H9 (cell line): Measurements from ENCODE around the gene WNT3. TPM values are rescaled to one million over a fixed set of nuclear protein-coding genes. Genes with fewer than 3 reads are reported as not detected.

ENCODE experiments used
- DNase-seq: peaks from one replicate; pipeline ENCODE4 v3.0.0-alpha.2; 2017
- H2AFZ ChIP-seq: one replicate; pipeline ENCODE4 v1.6.1; 2013; ENCODE audit warnings: mild to moderate bottlenecking, low read length, control low read depth, moderate library complexity
- H2AK5ac ChIP-seq: 2 replicates; pipeline ENCODE4 v1.6.1; 2013; ENCODE audit warnings: low read length, control low read depth, mixed read lengths; ENCODE audit not compliant: insufficient read length
- H2BK120ac ChIP-seq: one replicate; pipeline ENCODE4 v1.6.1; 2013; ENCODE audit warnings: low read depth, mild to moderate bottlenecking, low read length, control low read depth, inconsistent platforms; ENCODE audit not compliant: poor library complexity, severe bottlenecking
- H2BK12ac ChIP-seq: 2 replicates; pipeline ENCODE4 v1.6.1; 2013; ENCODE audit warnings: low read length, control low read depth, mixed read lengths, low read depth; ENCODE audit not compliant: insufficient read length
- H2BK15ac ChIP-seq: 2 replicates; pipeline ENCODE4 v1.6.1; 2013; ENCODE audit warnings: low read depth, low read length, control low read depth
- H2BK20ac ChIP-seq: one replicate; pipeline ENCODE4 v1.6.1; 2013; ENCODE audit warnings: low read depth, mild to moderate bottlenecking, low read length, control low read depth, inconsistent platforms; ENCODE audit not compliant: poor library complexity, severe bottlenecking
- H2BK5ac ChIP-seq: 2 replicates; pipeline ENCODE4 v1.6.1; 2013; ENCODE audit warnings: low read length, control low read depth, mixed read lengths; ENCODE audit not compliant: insufficient read length
- H3K14ac ChIP-seq: 2 replicates; pipeline ENCODE4 v1.6.1; 2013; ENCODE audit warnings: low read length, control low read depth; ENCODE audit not compliant: insufficient read depth
- H3K18ac ChIP-seq: 2 replicates; pipeline ENCODE4 v1.6.1; 2013; ENCODE audit warnings: low read depth, mild to moderate bottlenecking, mixed read lengths, low read length, control low read depth; ENCODE audit not compliant: insufficient read length
- H3K23ac ChIP-seq: 2 replicates; pipeline ENCODE4 v1.6.1; 2013; ENCODE audit warnings: low read length, control low read depth, mixed read lengths, low read depth; ENCODE audit not compliant: insufficient read length
- H3K23me2 ChIP-seq: 2 replicates; pipeline ENCODE4 v1.6.1; 2013; ENCODE audit warnings: low read depth, mild to moderate bottlenecking, mixed read lengths, low read length, control low read depth; ENCODE audit not compliant: insufficient read length, poor library complexity, severe bottlenecking
- H3K27ac ChIP-seq: 2 replicates; pipeline ENCODE4 v1.5.1; 2013; ENCODE audit warnings: low read length, control low read depth, mixed read lengths, low read depth; ENCODE audit not compliant: insufficient read length
- H3K27me3 ChIP-seq: 2 replicates; pipeline ENCODE4 v1.6.1; 2013; ENCODE audit warnings: low read length, control low read depth, inconsistent platforms; ENCODE audit not compliant: insufficient read depth
- H3K4ac ChIP-seq: 2 replicates; pipeline ENCODE4 v1.6.1; 2013; ENCODE audit warnings: low read depth, mild to moderate bottlenecking, control low read depth, inconsistent platforms, low read length, moderate library complexity
- H3K4me1 ChIP-seq: 2 replicates; pipeline ENCODE4 v1.6.1; 2013; ENCODE audit warnings: low read length, control low read depth, inconsistent platforms; ENCODE audit not compliant: insufficient read depth
- H3K4me2 ChIP-seq: 2 replicates; pipeline ENCODE4 v1.6.1; 2013; ENCODE audit warnings: low read length, control low read depth, mixed read lengths; ENCODE audit not compliant: insufficient read length, insufficient read depth
- H3K56ac ChIP-seq: 2 replicates; pipeline ENCODE4 v1.6.1; 2013; ENCODE audit warnings: low read depth, mild to moderate bottlenecking, mixed read lengths, low read length, control low read depth; ENCODE audit not compliant: insufficient read length
- H3K79me1 ChIP-seq: 2 replicates; pipeline ENCODE4 v1.6.1; 2013; ENCODE audit warnings: low read depth, mild to moderate bottlenecking, moderate library complexity, low read length, control low read depth, inconsistent platforms; ENCODE audit not compliant: insufficient read depth, poor library complexity, severe bottlenecking
- H3K79me2 ChIP-seq: 2 replicates; pipeline ENCODE4 v1.6.1; 2013; ENCODE audit warnings: low read length, control low read depth, inconsistent platforms; ENCODE audit not compliant: insufficient read depth
- H3K9ac ChIP-seq: 2 replicates; pipeline ENCODE4 v1.6.1; 2013; ENCODE audit warnings: low read length, control low read depth, mixed read lengths; ENCODE audit not compliant: insufficient read length; ENCODE audit errors: extremely low read depth
- H3K9me3 ChIP-seq: one replicate; pipeline ENCODE4 v1.6.1; 2013; ENCODE audit warnings: low read depth, low read length, inconsistent platforms; ENCODE audit not compliant: control insufficient read depth
- H3T11ph ChIP-seq: one replicate; pipeline ENCODE4 v1.6.1; 2013; ENCODE audit warnings: mild to moderate bottlenecking, low read length, control low read depth, inconsistent platforms
- H4K20me1 ChIP-seq: one replicate; pipeline ENCODE4 v1.6.1; 2013; ENCODE audit not compliant: control insufficient read depth, insufficient read length, insufficient read depth
- H4K5ac ChIP-seq: 2 replicates; pipeline ENCODE4 v1.6.1; 2013; ENCODE audit warnings: low read depth, mild to moderate bottlenecking, mixed read lengths, low read length, control low read depth; ENCODE audit not compliant: insufficient read length
- H4K8ac ChIP-seq: replicated peaks from 2 replicates; pipeline ENCODE4 v1.6.1; 2013; ENCODE audit warnings: low read length, control low read depth, mixed read lengths, low read depth; ENCODE audit not compliant: insufficient read length
- H4K91ac ChIP-seq: 2 replicates; pipeline ENCODE4 v1.6.1; 2013; ENCODE audit warnings: low read depth, mild to moderate bottlenecking, moderate library complexity, mixed read lengths, low read length, control low read depth; ENCODE audit not compliant: insufficient read length
- H3K27ac Mint-ChIP-seq, 3 experiments: 2 replicates in 2 of 3; 3 replicates in 1 of 3; pipeline ENCODE4 v1.8.0; 2020 to 2021; ENCODE audit warnings: mixed read lengths in 3 of 3, mild to moderate bottlenecking in 1 of 3, moderate library complexity in 1 of 3
- H3K27me3 Mint-ChIP-seq: 2 replicates; pipeline ENCODE4 v1.8.0; 2021; ENCODE audit warnings: low read depth, mild to moderate bottlenecking, moderate library complexity, mixed read lengths
- H3K36me3 Mint-ChIP-seq, 3 experiments: 2 replicates in 2 of 3; 3 replicates in 1 of 3; pipeline ENCODE4 v1.8.0; 2020 to 2021; ENCODE audit warnings: low read depth in 3 of 3, mixed read lengths in 3 of 3; ENCODE audit not compliant: insufficient read depth in 1 of 3
- H3K4me1 Mint-ChIP-seq, 2 experiments: 2 replicates each; pipeline ENCODE4 v1.8.0; 2020; ENCODE audit warnings: mixed read lengths in 2 of 2
- H3K4me3 Mint-ChIP-seq, 2 experiments: 2 replicates in 1 of 2; 3 replicates in 1 of 2; pipeline ENCODE4 v1.8.0; 2020 to 2021; ENCODE audit warnings: mild to moderate bottlenecking in 2 of 2, mixed read lengths in 2 of 2, moderate library complexity in 1 of 2
- H3K9me3 Mint-ChIP-seq, 2 experiments: 2 replicates in 1 of 2; 3 replicates in 1 of 2; pipeline ENCODE4 v1.8.0; 2020; ENCODE audit warnings: mild to moderate bottlenecking in 2 of 2, mixed read lengths in 2 of 2, moderate library complexity in 1 of 2
- WGBS: extraction: QIAGEN DNeasy Blood & Tissue Kit; methylation state at CpG from one replicate; pipeline ENCODE4 v1.1.7; 2013; ENCODE audit warnings: missing lambda C conversion rate, low lambda C conversion rate, mixed read lengths; ENCODE audit not compliant: insufficient read length; ENCODE audit errors: extremely low coverage; 5-methylcytosine and 5-hydroxymethylcytosine counted together
- total RNA-seq: library from RNA; stranded (reverse); gene quantifications from 2 replicates; pipeline ENCODE4 v1.2.1, GENCODE V29; 2021
- TF ChIP-seq, protein P1 (sequence below): fragments of 200-600 bp; sonication (generic); conservative IDR thresholded peaks from 3 replicates; pipeline ENCODE4 v1.8.0; 2021; ENCODE audit warnings: antibody characterized with exemption, mild to moderate bottlenecking

The WNT3 gene
- total RNA-seq, 1 experiment from 2014 or later: 22.4 TPM

DNA sequence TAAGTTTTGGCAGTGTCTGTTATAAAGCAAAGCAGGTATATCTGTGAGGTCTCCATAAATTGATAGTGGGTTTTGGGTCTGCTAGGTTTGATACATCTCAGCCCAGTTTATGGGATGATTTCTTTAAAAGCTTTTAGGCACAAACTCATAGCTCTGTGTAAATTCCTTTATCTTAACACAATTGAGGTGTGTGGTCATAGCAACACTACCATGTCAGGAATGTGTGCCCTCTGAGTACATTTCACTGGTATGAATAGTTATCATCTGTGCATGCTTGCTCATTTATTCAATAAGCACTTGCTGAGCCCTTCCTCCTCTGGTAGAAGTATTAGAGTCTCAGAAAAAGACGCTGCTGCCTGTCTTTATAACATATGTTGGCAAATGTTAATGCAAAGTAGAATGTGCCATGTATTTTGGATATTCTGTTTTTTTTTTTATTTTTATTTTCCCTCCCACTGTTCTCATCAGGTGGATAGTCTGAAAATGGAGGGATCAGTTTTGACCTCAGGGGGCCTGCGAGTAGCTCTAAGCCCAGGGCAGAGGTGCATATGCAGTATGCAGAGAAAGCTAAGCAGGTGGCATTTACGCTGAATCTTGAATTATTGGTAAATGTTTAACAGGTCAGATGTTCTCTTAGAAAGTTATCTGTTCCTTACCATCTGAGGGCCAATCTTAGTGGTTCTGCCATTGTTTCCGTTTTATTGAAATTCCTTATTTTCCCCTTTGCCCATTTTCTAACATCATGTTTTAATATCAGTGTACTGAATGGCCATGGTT lies 90.7 kb downstream of the WNT3 start:
- DNase-seq: no peak
- Histone ChIP-seq H2BK5ac (no peak overlapping the region), H3K18ac (no peak overlapping the region), H4K5ac (no peak overlapping the region), H2BK15ac (no peak overlapping the region), H2AK5ac (no peak overlapping the region), H2BK120ac (no peak overlapping the region), H3K27me3 (no peaks in the 10 kb centered on the region), H3K79me2 (no peaks in the 10 kb centered on the region), H3K23ac (no peak overlapping the region), H3K56ac (no peak overlapping the region), H3K14ac (no peak overlapping the region), H3K4ac (no peak overlapping the region), H2AFZ (no peak overlapping the region), H4K20me1 (no peaks in the 10 kb centered on the region), H2BK20ac (no peak overlapping the region), H3K27ac (no peak overlapping the region), H3K9ac (no peak overlapping the region), H4K8ac (no peak overlapping the region), H3K4me2 (no peak overlapping the region), H2BK12ac (no peak overlapping the region), H3T11ph (no peak overlapping the region), H3K9me3 (no peaks in the 10 kb centered on the region), H3K4me1 (no peaks in the 10 kb centered on the region; the same call in 1 of the 2 replicates), H3K23me2 (no peaks in the 10 kb centered on the region), H4K91ac (no peak overlapping the region), H3K79me1 (no peaks in the 10 kb centered on the region)
- H3K27me3 Mint-ChIP-seq: no peaks in the 10 kb centered on the region
- TF ChIP-seq, protein P1, sequence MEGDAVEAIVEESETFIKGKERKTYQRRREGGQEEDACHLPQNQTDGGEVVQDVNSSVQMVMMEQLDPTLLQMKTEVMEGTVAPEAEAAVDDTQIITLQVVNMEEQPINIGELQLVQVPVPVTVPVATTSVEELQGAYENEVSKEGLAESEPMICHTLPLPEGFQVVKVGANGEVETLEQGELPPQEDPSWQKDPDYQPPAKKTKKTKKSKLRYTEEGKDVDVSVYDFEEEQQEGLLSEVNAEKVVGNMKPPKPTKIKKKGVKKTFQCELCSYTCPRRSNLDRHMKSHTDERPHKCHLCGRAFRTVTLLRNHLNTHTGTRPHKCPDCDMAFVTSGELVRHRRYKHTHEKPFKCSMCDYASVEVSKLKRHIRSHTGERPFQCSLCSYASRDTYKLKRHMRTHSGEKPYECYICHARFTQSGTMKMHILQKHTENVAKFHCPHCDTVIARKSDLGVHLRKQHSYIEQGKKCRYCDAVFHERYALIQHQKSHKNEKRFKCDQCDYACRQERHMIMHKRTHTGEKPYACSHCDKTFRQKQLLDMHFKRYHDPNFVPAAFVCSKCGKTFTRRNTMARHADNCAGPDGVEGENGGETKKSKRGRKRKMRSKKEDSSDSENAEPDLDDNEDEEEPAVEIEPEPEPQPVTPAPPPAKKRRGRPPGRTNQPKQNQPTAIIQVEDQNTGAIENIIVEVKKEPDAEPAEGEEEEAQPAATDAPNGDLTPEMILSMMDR: no peak
- no peak overlapping the region for H3K4me3 Mint-ChIP-seq
- H3K27ac Mint-ChIP-seq: no peak overlapping the region
- peaks cover 23 to 27% of the 10 kb centered on the region in 2 experiments for H3K4me1 Mint-ChIP-seq
- no peaks in the 10 kb centered on the region for H3K36me3 Mint-ChIP-seq
- H3K9me3 Mint-ChIP-seq: no peaks in the 10 kb centered on the region
- WGBS: no CpG with 5 or more reads among the region's 4 CpGs
